ENCODE data around the gene ANG.

The ANG gene

GRCh38 chr14:20743556-20743955 is 55.0 kb downstream of the ANG start:
- H2AFZ ChIP-seq (ENCODE audit: low read depth, low read length): no peak overlapping the region
- H3K9me3 ChIP-seq (ENCODE audit: insufficient read depth, low read length): no peaks in the 10 kb centered on the region
- no peaks in the 10 kb centered on the region for H3K36me3 ChIP-seq (replicated peaks; ENCODE audit: low read depth, low read length)
- no peaks in the 10 kb centered on the region for H3K27me3 ChIP-seq (ENCODE audit: low read depth, low read length)
- H3K4me1 ChIP-seq (ENCODE audit: low read length): no peaks in the 10 kb centered on the region
- H3K79me2 ChIP-seq (ENCODE audit: low read length): no peaks in the 10 kb centered on the region
- TF ChIP-seq CTCF (IDR thresholded peaks at IDR 0.05; ENCODE audit: low read depth, low read length) (no peak), EZH2phosphoT487 (IDR thresholded peaks at IDR 0.05; ENCODE audit: low read depth) (no peak)
- no peak overlapping the region for H3K4me2 ChIP-seq (ENCODE audit: low read length)
- no peaks in the 10 kb centered on the region for H4K20me1 ChIP-seq (ENCODE audit: insufficient read depth, low read length)
- no peak overlapping the region for H3K9ac ChIP-seq (ENCODE audit: low read length)
- H3K4me3 ChIP-seq (ENCODE audit: low read length): no peak overlapping the region
- no peak overlapping the region for H3K27ac ChIP-seq (ENCODE audit: low read length)
